HEK293T (cell line): ENCODE measurements around the gene ASAP3.

ENCODE experiments used
- BHLHE40 ChIP-seq: fragments of 450-650 bp; IDR thresholded peaks from 2 replicates; pipeline ENCODE4 v1.6.1; 2016; ENCODE audit warnings: mild to moderate bottlenecking, moderate library complexity, borderline replicate concordance
- ELF4 ChIP-seq: fragments of 450-650 bp; IDR thresholded peaks from 2 replicates; pipeline ENCODE4 v1.6.1; 2017; ENCODE audit warnings: antibody characterized with exemption
- FOXA1 ChIP-seq: fragments of 450-650 bp; IDR thresholded peaks from 2 replicates; pipeline ENCODE4 v1.6.1; 2016; ENCODE audit warnings: mild to moderate bottlenecking
- FOXM1 ChIP-seq: fragments of 450-650 bp; IDR thresholded peaks from 2 replicates; pipeline ENCODE4 v1.6.1; 2017; ENCODE audit warnings: mild to moderate bottlenecking, borderline replicate concordance
- HDGF ChIP-seq: fragments of 450-650 bp; IDR thresholded peaks from 2 replicates; pipeline ENCODE4 v1.6.1; 2017; ENCODE audit warnings: antibody characterized with exemption, borderline replicate concordance
- PKNOX1 ChIP-seq: fragments of 450-650 bp; IDR thresholded peaks from 2 replicates; pipeline ENCODE4 v1.6.1; 2016
- SP1 ChIP-seq: fragments of 450-650 bp; IDR thresholded peaks from 2 replicates; pipeline ENCODE4 v1.6.1; 2017
- SUZ12 ChIP-seq: fragments of 450-650 bp; IDR thresholded peaks from 2 replicates; pipeline ENCODE4 v1.6.1; 2016; ENCODE audit warnings: mild to moderate bottlenecking
- TARDBP ChIP-seq: fragments of 450-650 bp; IDR thresholded peaks from 2 replicates; pipeline ENCODE4 v1.6.1; 2016
- ZNF384 ChIP-seq: fragments of 450-650 bp; IDR thresholded peaks from 2 replicates; pipeline ENCODE4 v1.6.1; 2016

- TF ChIP-seq FOXA1 = no peak
- no peak for TF ChIP-seq FOXM1
- TF ChIP-seq PKNOX1 = no peak
- TF ChIP-seq BHLHE40 = no peak
- no peak for TF ChIP-seq HDGF
- no peak for TF ChIP-seq ZNF384
- no peak for TF ChIP-seq ELF4
- TF ChIP-seq TARDBP = no peak
- TF ChIP-seq SP1 = no peak
- no peak for TF ChIP-seq SUZ12
Observed at GRCh38 chr1:23389837-23390321, 94.1 kb downstream of the ASAP3 start.
